ENCODE results near the gene DNAAF1.

DNAAF1 gene

GRCh38 chr16:84225126-84225525, 80.0 kb downstream of the DNAAF1 start:
- Histone ChIP-seq H3K9me3 (no peaks in the 10 kb centered on the region), H3K27me3 (ENCODE audit: low read depth) (no peaks in the 10 kb centered on the region), H3K36me3 (replicated peaks) (no peaks in the 10 kb centered on the region), H3K4me1 (no peaks in the 10 kb centered on the region), H3K4me3 (no peak overlapping the region)
- no peak for DNase-seq (ENCODE audit: low spot score in 2 of 2)
- in situ Hi-C loops (cut with MboI; ENCODE audit: low sequenced_read_pairs), result no loop called here

GRCh38 chr16:84225571-84225970, 80.5 kb downstream of the DNAAF1 start:
- Histone ChIP-seq H3K27me3 (ENCODE audit: low read depth) (no peaks in the 10 kb centered on the region), H3K9me3 (no peaks in the 10 kb centered on the region), H3K36me3 (replicated peaks) (no peaks in the 10 kb centered on the region), H3K4me3 (no peak overlapping the region), H3K4me1 (no peaks in the 10 kb centered on the region)
- in situ Hi-C loops (cut with MboI; ENCODE audit: low sequenced_read_pairs), result no loop called here
- no peak for DNase-seq (ENCODE audit: low spot score in 2 of 2)

- H3K36me3 ChIP-seq (replicated peaks), result no peaks in the 10 kb centered on the region
- no peaks in the 10 kb centered on the region for H3K9me3 ChIP-seq
- no peak overlapping the region for H3K4me3 ChIP-seq
- no peak for DNase-seq (ENCODE audit: low spot score in 2 of 2)
- in situ Hi-C loops (cut with MboI; ENCODE audit: low sequenced_read_pairs), result no loop called here
- no peaks in the 10 kb centered on the region for H3K4me1 ChIP-seq
- no peaks in the 10 kb centered on the region for H3K27me3 ChIP-seq (ENCODE audit: low read depth)
Measured at GRCh38 chr16:84226026-84226425, 80.9 kb downstream of the DNAAF1 start.
